ENCODE results near the gene PLA2G4F.

DNA sequence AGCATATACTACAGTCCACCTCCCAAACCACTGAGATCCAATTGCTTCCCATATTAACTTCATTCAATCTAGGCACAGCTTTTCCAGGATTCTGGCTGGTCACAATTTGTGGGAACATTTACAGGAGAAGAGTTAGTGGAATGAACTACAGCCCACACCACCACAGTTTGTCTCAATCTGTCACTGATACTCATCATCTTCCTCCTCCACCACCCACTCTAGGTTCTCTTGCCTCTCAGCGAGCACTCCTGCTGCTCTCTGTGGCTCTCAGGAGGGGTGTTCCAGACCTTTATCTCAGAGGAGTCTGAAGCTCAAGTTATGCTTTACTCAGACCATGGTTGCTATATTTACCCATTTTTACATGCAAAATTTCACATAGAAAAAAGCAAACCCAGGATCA lies 36.2 kb downstream of the PLA2G4F start:
- TF ChIP-seq POLR2AphosphoS5 (IDR thresholded peaks at IDR 0.05; ENCODE audit: low read depth, low read length) (no peak), TAF1 (IDR thresholded peaks at IDR 0.05; ENCODE audit: borderline replicate concordance, insufficient read depth, low read length) (no peak), SIN3A (IDR thresholded peaks at IDR 0.05; ENCODE audit: borderline replicate concordance, insufficient read depth, low read length) (no peak)
